ENCODE data around the gene LUZP2.
"Not testable (repeated sequence)": the region's sequence is repeated elsewhere in the genome, so short reads cannot be mapped to it uniquely, and the experiment has no call there.

The LUZP2 gene

DNA sequence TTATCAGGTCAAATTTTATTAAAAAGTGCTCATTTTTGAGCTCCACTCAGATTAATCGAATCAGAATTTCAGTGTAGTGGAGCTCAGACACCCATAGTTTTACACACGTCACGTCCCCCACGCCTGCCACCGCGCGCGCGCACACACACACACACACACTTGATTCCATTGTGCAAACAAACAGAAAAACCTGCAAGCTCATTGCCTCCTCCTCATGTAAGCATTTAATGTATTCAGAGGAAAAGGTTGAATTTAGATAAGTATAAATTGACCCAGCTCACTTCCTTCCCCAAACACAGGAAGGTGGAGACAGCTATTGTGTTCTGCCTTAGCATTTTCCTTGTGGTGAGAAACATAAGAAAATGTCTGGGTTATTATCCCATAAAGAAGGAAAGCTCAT is 336.7 kb downstream of the LUZP2 start:
- DNase-seq, result no peak

DNA sequence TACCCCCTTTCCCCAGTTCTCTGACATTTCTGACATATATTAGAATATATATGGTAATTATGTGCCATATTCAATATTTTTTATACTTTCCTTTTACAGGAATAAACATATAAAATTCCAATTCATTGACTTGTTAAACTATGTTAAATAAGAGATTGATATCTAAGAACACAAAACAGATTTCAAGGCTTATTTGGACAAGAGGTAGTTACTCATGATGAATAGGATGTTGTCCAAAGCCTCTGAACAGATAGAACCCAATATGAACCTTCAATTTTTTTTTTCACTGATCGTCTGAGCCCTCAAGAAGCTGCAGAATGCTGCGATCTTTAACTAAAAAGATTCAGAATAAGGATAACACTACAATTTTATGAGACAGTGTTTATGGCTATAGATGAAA is 340.3 kb downstream of the LUZP2 start:
- no peak for DNase-seq

DNA sequence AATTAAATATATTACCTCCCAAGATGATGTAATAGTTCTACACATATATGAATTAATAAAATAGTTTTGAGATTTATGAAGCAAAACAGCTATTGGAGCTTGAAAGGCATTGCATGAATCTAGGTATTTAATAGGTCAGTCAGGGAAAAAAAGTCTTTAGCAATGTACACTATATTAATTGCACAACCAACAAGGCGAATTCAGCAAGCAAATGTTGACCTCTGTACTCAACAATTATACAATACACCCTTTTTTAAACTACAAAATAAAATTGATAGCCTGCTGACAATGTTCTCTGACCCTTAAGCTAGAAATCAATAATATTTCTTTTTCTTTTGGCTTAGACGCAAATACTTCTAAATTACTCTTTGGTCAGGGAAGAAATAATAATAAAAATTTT is 345.5 kb downstream of the LUZP2 start:
- DNase-seq, result no peak

DNA sequence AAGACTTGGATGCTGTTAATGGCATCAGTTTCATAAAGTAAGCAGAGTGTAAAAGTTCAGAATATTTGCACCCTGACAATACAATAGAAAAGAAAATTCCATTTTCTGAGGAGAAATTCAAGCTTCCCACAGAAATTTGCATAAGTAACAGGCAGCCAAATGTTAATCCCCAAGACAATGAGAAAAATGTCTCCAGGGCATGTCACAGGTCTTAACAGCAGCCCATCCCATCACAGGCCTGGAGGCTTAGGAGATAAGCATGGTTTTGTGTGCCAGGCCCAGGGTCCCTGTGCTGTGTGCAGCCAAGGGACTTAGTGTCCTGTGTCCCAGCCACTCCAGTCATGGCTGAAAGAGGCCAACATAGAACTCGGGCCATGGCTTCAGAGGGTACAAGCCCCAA is 347.6 kb downstream of the LUZP2 start:
- DNase-seq, result no peak

DNA sequence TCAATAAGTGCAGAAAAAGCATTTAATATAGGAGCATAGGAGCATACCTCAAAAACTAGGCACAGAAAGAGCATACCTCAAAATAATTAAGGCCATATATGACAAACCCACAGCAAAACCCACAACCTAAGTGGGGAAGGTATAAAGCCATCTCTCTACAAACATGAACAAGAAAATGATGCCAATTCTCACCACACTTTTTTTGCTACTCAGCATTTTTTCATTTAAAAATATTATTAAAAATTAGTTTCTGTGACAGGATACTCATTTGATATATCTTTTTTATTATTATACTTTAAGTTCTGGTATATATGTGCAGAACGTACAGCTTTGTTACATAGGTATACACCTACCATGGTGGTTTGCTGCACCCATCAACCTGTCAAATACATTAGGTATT is 352.0 kb downstream of the LUZP2 start:
- DNase-seq, result no peak

DNA sequence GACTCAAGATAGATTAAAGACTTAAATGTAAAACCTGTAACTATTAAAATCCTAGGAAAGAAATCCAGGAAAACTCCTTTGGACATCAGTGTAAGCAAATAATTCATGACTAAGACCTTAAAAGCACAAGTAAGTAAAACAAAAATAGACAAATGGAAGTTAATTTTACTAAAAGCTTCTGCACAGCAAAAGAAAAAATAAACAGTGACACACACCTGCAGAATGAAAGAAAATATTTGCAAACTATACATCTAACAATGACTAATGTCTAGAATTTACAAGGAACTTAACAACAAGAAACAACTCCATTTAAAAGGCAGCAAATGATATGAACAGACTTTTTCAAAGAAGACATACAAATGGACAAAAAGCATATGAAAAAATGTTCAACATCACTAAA is 359.1 kb downstream of the LUZP2 start:
- no peak for DNase-seq

DNA sequence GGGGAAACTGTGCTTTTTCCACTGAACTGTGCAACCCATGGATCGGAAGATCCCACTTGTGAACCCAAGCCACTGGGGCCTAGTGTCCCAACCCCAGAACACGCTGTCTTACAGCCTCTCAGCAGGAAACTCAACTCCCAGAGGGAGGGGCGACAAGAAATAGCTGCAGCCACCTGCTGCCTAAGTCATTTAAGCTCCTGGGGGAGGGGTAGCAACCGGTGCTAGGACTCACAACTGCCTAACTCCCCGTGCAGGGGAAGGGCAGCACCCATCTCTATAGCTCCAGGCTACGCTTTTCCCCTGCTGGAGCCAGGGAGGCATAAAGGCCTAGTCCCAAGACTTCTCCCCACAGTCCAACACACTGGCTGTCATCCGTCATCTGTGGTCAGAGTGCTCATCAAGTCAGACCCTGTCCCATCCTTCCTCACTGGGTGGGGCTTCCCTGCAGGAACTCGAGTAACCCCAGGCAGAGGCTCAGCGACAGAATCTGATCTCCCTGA is 363.0 kb downstream of the LUZP2 start:
- DNase-seq, result no peak

DNA sequence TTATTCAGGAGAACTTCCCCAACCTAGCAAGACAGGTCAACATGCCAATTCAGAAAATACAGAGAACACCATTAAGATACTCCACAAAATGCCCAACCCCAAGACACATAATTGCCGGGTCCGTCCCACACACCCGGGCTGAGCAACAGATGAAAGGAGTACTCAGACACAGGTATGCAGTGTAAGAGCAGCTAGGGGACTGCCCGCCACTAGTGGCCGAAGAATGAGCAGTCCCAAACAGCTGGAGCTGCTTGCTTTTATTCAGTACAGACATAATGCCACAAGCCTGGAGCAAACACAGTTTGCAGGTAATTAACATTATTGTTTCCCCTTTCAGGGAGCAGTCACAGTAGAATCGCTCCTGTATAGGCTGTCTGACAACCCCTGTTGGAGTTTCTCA is 364.6 kb downstream of the LUZP2 start:
- DNase-seq, result no peak

DNA sequence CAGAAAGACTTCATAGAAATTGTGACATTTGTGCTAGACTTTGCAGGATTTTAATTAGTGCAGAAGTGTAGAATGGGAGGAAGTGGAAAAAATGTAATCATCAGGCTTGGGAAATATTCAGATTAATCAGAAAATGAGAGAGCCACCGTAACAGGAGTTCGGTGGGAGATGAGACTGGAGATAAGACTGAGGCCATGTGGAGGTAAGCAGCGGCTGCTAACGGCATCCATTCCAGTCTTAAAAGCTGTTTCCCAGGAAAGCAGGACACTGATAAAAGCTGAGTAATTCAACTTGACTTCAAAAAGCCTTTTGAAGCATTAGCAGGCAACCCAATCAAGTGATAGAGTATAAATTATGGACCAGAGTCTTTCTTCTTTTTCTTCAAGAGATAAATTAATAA is 369.9 kb downstream of the LUZP2 start:
- DNase-seq, result no peak

DNA sequence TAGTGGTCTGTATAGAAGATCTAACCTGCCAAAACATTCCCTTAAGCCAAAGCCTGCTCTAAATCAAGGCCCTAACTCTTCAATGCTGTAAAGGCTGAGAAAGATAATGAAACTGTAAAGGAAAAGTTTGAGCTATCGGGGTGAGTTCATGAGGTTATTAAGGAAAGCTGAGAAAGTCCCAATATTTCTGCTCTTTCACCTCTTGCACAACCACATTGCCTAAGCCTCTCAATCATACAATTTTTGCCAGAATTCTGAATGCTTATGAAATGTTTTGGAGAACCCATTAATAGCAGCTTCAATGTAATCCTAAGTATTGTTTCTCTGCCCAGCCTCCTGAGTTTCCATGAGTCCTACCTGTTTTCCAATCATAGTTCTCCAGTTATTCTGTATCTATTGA is 373.2 kb downstream of the LUZP2 start:
- DNase-seq, result no peak

DNA sequence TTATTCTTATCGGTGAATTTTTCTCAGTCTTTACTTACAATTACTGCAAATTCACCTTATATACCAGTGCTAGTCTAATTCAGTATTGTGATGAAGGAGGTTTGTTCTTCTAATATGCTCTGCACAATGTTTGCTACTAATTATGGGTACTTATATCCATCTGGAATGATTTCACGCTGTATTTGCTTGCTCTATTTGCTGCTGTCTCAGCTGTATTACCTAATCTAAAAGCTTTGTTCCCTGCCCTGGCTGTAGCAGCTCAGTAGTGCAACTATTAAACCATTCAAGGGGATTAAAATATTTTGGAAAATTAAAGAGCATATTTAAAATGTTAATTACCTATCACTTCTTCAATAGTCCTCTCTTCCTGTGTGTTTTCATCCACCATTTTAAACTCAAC is 375.3 kb downstream of the LUZP2 start:
- DNase-seq, result no peak

DNA sequence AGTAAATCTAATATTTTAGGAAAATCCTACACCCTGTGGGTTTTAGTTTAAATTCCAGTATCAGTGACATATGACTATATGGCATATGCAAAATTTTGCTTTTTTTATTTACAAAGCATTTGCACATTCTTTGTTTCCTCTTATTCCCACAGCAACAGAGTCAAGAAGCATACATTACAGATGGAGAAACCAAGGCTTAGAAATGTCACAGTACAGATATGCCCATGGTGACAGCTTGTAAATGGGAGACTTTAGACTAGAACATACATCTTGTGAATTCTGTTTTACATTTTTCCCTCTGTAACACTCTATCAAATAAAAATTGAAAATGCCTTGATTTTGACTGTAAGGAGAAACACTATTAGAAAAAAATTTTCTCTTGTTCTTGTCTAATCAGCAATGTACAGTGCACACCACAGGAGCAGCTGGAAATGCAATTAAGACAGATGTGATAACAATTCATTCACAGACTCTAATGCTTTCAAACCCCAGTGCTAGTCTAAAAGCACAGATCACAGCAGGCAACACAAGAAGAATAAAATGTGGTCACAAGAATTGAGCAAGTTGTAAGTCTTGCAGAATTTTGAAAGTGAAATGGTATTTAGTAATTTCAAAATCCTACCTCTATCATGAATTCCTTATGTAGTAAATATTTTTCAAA is 375.9 kb downstream of the LUZP2 start:
- no peak for DNase-seq

DNA sequence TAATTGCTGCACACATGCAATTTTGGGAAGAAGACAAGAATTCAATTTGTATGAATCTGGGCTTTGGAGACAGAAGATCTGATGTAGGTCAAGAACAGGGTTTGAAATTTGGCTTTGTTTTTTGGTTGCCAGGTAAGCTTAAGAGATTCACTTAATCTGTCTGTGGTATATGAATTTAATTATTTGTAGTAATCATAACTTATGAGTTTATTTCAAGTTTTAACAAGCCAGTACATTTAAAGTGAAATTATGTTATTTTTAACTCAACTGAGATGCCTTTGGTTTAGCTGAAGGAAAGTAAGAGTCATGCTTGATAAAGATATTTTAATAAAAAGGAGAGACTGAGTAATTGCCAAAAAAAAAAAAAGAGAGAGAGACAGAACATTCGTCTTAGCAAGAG is 384.1 kb downstream of the LUZP2 start:
- no peak for DNase-seq

DNA sequence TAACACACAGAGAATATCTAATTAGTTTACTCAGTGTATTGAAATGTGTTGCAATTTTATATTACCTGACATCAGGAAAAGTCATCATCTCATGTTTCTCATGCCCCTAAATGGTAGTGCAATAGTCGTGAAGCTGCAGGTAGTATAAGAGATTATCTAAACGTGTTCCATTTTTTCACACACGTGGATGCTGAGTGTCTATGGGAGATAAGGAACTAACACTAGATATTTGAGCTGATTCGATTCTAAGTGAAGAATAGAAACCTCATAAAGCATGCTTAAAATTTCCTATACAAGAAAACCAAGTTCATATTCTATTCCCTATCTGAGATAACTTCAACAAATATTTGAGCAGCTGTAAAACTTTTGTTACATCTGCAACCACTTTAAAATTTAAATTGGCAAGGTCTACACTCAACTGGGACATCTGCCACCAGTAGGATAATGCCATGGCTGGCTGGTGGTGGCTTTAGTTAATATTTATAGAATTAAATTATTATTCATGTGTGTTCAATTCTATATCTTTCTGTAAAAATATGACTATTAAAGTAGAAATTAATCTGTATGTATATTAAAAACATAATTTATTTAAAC is 388.8 kb downstream of the LUZP2 start:
- no peak for DNase-seq

DNA sequence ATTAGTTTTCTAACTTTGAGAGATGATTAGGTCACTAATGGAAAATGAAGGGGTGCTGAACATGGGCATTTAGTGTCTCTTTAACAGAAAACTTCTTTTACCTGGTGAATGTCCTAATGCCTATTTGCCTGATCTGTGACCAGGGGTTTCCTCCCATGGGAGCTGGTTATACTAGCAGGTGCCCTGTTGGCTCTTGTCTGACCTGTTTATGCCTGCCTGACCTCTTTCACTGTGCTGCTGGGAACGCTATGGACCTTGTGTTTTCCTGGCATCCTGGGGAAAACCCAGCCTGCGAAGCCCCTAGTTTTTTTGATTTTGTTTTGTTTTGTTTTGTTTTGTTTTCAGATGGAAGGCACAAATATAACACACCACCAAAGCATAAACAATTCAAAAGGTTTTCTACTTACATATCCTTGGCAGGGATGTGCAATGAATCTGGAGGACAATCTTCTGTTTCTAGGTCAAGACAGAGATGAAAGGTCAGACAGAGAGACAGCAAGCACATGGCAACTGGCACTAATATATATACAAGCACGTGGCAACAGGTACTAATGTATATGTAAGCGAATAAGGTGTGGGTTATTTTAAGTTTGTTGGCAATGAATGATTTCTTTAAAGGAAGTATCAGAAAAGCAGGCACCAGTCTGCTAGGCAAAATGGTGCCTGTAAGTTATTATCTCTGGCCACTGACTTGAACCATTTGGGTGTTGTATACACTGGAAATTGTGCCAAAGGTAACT is 390.2 kb downstream of the LUZP2 start:
- DNase-seq, result no peak

DNA sequence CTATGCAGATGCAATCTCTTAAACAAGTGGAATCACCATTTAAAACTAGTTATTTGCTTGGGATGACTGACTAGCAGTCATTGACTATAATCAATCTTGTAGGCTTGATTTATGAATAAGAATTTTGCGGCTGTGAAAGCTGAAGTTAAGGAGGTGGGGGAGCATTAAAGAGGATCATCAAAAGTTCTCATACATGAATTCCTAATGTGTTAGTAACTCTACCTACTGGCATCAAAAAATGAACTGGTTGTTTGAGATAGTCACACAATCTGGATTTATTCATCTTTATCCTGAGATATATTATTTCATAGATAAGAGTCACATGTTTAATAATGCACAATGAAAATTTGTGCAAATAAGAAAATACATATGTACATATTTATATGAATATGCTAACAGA is 393.6 kb downstream of the LUZP2 start:
- no peak for DNase-seq

DNA sequence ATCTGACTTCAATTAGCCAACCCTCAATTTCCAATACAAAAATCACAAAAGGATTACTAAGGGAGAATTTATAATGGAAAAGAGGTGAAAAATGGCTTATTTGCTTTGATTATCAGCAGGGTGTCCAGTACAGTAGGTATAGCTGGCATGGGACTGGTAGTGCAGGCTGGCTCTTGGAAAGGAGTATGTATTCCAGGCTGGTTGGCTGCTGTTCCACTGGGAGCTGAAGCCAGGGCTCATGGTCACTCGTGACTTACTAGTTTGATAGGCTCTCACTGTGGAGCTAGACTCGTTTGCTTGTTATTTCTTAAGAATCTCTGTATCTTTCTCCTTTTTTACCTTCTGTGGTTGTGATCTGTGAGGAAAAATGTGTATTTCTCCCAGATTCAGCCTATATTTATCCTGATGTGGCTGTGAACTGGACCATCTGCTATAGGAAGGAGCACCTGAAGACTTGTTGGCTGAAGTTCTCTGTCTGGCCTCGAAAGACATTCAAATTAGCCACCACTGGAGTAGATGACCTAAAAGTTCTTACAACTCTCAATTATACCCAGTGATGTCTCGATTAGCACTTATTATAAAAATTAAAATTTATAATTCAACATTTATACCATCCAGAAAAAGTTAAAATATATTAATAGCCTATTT is 395.1 kb downstream of the LUZP2 start:
- DNase-seq, result not testable (repeated sequence)

DNA sequence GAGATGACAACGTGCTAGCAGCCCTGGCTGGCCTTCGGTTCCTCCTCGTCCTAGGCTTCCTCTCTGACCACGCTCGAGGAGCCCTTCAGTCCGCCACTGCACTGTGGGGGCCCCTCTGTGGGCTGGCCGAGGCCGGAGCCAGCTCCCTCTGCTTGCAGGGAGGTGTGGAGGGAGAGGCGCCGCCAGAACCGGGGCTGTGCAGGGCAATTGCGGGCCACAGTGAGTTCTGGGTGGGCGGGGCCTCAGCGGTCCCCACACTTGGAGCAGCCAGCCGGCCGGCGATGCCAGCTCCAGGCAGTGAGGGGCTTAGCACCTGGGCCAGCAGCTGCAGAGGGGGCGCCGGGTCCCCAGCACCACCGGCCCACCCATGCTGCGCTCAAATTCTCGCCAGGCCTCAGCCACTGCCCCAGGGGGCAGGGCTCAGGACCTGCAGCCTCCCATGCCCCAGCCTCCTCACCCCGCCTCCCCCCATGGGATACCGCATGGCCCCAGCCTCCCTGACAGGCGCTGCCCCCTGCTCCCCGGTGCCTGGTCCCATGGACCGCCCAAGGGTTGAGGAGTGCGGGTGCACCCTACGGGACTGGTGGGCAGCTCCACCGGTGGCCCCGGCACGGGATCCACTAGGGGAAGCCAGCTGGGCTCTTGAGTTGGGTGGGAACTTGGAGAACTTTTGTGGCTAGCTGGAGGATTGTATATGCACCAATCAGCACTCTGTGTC is 399.4 kb downstream of the LUZP2 start:
- DNase-seq, result no peak

DNA sequence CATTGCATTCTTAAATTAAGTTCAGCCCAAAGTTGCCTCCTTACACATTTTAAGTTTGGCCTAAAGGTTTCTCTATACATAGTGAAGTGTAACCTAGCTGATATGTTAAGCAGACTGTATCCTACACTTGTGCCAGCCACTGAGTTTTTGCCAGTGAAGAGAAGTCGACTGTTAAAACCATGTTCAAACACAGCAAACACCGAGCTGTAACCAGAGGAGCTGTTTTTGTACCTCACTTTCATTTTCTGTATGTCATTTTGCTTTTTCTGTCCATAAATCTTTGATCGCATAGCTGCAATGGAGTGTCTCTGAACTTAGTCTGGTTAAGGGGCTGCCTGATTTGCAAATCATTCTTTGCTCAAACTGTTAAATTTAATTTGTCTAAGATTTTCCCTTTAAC is 403.7 kb downstream of the LUZP2 start:
- no peak for DNase-seq

DNA sequence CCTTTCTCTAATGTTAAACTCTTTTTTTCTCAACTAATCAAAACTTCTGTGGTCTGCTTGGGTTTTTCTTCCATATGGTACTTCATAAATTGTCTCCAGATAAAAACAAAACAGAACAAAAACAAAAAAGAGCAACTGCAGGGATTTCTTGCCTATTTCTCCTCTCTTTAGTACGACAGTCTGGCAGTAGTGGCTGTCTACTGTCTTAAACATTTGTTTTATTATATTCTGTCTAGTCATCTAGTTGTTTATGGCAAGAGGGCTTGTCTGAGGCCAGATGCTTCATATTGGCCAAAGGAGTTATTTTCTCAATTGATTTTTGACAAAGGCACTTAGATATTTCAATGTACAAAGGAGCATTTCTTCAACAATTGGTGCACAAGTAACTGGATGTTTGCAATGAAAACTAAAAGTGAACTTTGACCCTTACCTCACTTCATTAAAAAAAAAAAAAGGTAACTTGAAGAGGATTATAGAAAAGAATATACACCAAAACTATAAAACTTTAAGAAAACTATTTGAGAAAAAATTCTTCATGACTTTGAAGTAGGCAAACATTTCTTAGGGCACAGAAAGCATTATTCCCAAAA is 404.2 kb downstream of the LUZP2 start:
- no peak for DNase-seq

DNA sequence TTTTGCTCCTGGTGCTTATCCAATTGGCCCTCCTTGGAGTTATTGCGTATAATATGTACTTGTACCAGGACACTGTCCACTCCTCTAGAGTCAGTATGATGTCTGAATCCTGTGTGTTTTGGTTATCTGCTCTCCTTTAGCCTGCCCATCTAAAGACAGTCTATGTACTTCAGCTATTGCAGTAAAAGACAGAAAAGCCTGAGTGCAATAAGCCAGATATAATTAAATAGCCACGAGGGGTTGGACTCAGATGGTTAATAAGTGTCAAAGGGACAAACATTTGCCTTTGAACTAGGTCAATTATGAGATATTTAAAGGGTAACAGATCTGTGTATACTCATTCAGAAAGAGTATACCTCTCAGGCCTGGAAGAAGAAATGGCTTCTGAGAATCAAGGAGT is 406.7 kb downstream of the LUZP2 start:
- no peak for DNase-seq

DNA sequence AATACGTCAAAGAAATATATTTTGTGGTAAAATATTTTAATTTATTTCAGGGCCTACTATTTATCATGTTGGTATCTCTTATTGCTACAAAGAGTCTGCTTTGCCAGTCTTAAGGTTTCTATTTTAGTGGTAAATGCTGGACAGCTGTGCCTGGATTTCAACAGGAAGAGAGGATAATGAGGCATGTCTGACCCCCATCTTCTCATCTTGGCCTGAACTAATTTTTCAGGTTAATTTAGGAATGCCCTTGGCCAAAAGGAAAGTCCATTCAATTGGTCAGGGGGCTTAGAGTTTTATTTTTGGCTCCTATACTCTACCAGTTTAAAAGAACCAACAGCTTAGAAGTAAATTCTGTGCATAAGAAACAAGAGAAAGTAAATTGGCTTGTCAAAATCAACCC is 428.2 kb downstream of the LUZP2 start:
- DNase-seq, result no peak
